ENCODE data around the gene MTMR10. TPM values are rescaled to one million over a fixed set of nuclear protein-coding genes. Genes with fewer than 3 reads are reported as not detected.

MTMR10 gene
- polyA plus RNA-seq, 2 of the 4 experiments (the other 2 are of a cell fraction), result 11.9 to 23.1 TPM

DNA sequence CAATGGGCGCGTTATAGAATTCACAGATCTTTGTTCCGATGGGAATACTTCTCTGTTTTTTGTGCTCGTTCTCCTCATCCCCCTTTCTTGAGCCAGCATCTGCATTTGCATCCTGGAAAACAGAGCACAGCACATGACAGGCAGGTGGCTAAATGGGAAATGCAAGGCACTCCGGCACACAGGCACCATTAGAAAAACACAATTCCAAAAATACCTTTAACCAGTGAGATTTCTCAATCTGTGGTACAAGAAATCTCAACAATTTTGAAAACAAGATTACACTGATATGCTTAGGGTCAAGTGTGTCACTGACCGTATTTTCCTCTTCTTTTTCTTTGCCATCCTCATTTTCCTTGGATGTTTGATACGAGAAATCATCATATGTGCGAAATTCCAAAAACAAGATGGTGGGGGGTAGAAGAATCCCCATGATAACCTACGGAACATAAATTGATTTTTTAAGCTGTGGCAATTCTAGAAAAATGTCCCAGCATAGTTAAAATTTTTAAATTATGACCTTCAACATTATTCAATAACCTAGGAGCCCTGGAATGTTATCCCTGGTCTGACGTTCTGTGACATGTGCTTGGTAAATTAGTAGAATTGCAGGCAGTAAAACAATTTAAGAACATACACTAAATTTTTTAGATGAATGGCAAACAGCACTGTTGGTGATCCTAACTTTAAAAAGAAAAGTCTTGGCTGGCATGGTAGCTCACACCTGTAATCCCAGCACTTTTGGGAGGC lies 46.5 kb upstream of the MTMR10 start:
- TF ChIP-seq PHF8 (IDR thresholded peaks at IDR 0.05; ENCODE audit: borderline replicate concordance, low read depth) (no peak), KDM1A (IDR thresholded peaks at IDR 0.05; ENCODE audit: low read depth) (no peak), HES2 (IDR thresholded peaks at IDR 0.05) (no peak)
- no peak overlapping the region for H3K27ac ChIP-seq
- POLR2A ChIA-PET, result no interaction called here
- H3K4me3 ChIP-seq, result no peak overlapping the region
- no peaks in the 10 kb centered on the region for H3K4me1 ChIP-seq
- no peak for DNase-seq (ENCODE audit: low read depth in 1 of 2, low spot score in 1 of 2)
- no peak for FAIRE-seq
- H3K4me2 ChIP-seq, result no peak overlapping the region
- no peaks in the 10 kb centered on the region for H3K9me3 ChIP-seq
- ATAC-seq, result no peak
- 86% methylated on average over 10 of the region's 10 CpGs for WGBS (ENCODE audit: missing lambda C conversion rate)
- CTCF ChIA-PET, result interaction anchor here (1.3 kb wide), 1 partner anchor 92 kb away, joined by 3 read pairs; no protein-coding TSS in a partner anchor

- no peaks in the 10 kb centered on the region for H3K9me3 ChIP-seq
- no peak overlapping the region for H3K4me3 ChIP-seq
- no peak for ATAC-seq
- no peak for FAIRE-seq
- ChIA-PET CTCF (interaction anchor here (1.2 kb wide), 1 partner anchor 11 kb away, joined by 3 read pairs; no protein-coding TSS in a partner anchor), POLR2A (no interaction called here)
- H3K27ac ChIP-seq, result no peak overlapping the region
- no peak overlapping the region for H3K4me2 ChIP-seq
- no peak for DNase-seq (ENCODE audit: low read depth in 1 of 2, low spot score in 1 of 2)
- no peaks in the 10 kb centered on the region for H3K4me1 ChIP-seq
- TF ChIP-seq HEYL (CRISPR knock-in tag; IDR thresholded peaks at IDR 0.05) (no peak), ZC3H11A (IDR thresholded peaks at IDR 0.05) (no peak), TP53 (CRISPR knock-in tag; IDR thresholded peaks at IDR 0.05) (no peak), NPAS2 (CRISPR knock-in tag; IDR thresholded peaks at IDR 0.05; ENCODE audit: borderline replicate concordance) (no peak), KDM1A (IDR thresholded peaks at IDR 0.05; ENCODE audit: low read depth) (no peak), CBX2 (IDR thresholded peaks at IDR 0.05; ENCODE audit: borderline replicate concordance, low read depth) (no peak), MAZ (IDR thresholded peaks at IDR 0.05; ENCODE audit: borderline replicate concordance, low read depth, low read length) (no peak), ZSCAN20 (CRISPR knock-in tag; IDR thresholded peaks at IDR 0.05) (no peak)
- WGBS (ENCODE audit: missing lambda C conversion rate), result 68% methylated on average over 9 of the region's 9 CpGs
Measured at GRCh38 chr15:31036783-31037182, 45.4 kb upstream of the MTMR10 start.

- no peak overlapping the region for H3K4me3 ChIP-seq
- H3K9me3 ChIP-seq, result no peaks in the 10 kb centered on the region
- H3K4me2 ChIP-seq, result no peak overlapping the region
- ATAC-seq (no peak), DNase-seq (ENCODE audit: low read depth in 1 of 2, low spot score in 1 of 2) (no peak), FAIRE-seq (no peak)
- WGBS (ENCODE audit: missing lambda C conversion rate), result 78% methylated on average over 7 of the region's 7 CpGs
- ChIA-PET CTCF (interaction anchor here (0.9 to 1.2 kb wide), 2 partner anchors 10 to 453 kb away, joined by 3 to 4 read pairs; no protein-coding TSS in a partner anchor), POLR2A (no interaction called here)
- no peaks in the 10 kb centered on the region for H3K4me1 ChIP-seq
- TF ChIP-seq CBX8 (IDR thresholded peaks at IDR 0.05) (no peak), EP300 (IDR thresholded peaks at IDR 0.05) (no peak), NPAS2 (CRISPR knock-in tag; IDR thresholded peaks at IDR 0.05; ENCODE audit: borderline replicate concordance) (no peak), TP53 (CRISPR knock-in tag; IDR thresholded peaks at IDR 0.05) (no peak), ZC3H11A (IDR thresholded peaks at IDR 0.05) (no peak), EHF (CRISPR knock-in tag; IDR thresholded peaks at IDR 0.05) (no peak), RCOR1 (IDR thresholded peaks at IDR 0.05; ENCODE audit: low read depth, low read length) (no peak), ZSCAN20 (CRISPR knock-in tag; IDR thresholded peaks at IDR 0.05) (no peak), JUNB (IDR thresholded peaks at IDR 0.05) (no peak), SMC3 (IDR thresholded peaks at IDR 0.05) (no peak), RARB (CRISPR knock-in tag; IDR thresholded peaks at IDR 0.05) (no peak), MAZ (IDR thresholded peaks at IDR 0.05; ENCODE audit: borderline replicate concordance, low read depth, low read length) (no peak), FOSB (CRISPR knock-in tag; IDR thresholded peaks at IDR 0.05) (no peak)
- TF ChIP-seq, protein P1, sequence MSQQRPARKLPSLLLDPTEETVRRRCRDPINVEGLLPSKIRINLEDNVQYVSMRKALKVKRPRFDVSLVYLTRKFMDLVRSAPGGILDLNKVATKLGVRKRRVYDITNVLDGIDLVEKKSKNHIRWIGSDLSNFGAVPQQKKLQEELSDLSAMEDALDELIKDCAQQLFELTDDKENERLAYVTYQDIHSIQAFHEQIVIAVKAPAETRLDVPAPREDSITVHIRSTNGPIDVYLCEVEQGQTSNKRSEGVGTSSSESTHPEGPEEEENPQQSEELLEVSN (IDR thresholded peaks at IDR 0.05; ENCODE audit: borderline replicate concordance, low read depth), result no peak
- TF ChIP-seq, protein P2, sequence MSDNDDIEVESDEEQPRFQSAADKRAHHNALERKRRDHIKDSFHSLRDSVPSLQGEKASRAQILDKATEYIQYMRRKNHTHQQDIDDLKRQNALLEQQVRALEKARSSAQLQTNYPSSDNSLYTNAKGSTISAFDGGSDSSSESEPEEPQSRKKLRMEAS (IDR thresholded peaks at IDR 0.05), result no peak
- no peak overlapping the region for H3K27ac ChIP-seq
Measured at GRCh38 chr15:31035610-31036009, 44.2 kb upstream of the MTMR10 start.

Data from A549 (cell line).